ENCODE data around the gene COL6A3.

DNA sequence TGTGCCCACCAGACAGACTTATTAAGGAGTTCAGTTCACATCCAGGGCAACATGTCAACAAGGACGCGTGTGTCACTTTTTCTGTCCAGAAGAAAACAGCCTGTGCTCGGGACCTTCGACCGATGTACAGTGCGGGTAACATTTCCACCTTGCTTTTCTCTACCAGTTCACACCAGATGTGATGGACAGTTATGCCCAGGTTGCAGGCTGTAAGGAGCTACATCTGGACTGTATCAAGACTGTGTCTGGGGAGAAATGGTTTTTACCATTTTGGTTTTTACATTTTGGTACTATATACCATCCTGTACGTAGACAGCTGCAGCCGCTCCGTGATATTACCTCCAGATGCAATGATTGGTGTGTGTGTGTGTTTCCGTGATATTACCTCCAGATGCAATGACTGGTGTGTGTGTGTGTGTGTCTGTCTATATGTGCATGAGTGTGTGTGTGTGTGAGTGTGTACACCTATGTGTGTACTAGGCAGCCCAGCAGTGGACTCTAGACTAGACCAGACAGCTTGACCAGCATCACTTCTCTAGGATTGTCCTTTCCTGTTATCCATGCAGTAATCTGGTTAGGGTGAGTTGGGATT is 118.0 kb downstream of the COL6A3 start:
- TF ChIP-seq, protein P1, sequence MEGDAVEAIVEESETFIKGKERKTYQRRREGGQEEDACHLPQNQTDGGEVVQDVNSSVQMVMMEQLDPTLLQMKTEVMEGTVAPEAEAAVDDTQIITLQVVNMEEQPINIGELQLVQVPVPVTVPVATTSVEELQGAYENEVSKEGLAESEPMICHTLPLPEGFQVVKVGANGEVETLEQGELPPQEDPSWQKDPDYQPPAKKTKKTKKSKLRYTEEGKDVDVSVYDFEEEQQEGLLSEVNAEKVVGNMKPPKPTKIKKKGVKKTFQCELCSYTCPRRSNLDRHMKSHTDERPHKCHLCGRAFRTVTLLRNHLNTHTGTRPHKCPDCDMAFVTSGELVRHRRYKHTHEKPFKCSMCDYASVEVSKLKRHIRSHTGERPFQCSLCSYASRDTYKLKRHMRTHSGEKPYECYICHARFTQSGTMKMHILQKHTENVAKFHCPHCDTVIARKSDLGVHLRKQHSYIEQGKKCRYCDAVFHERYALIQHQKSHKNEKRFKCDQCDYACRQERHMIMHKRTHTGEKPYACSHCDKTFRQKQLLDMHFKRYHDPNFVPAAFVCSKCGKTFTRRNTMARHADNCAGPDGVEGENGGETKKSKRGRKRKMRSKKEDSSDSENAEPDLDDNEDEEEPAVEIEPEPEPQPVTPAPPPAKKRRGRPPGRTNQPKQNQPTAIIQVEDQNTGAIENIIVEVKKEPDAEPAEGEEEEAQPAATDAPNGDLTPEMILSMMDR (IDR thresholded peaks at IDR 0.05) = no peak
- TF ChIP-seq POLR2A (IDR thresholded peaks at IDR 0.05) = no peak
- no peak for TF ChIP-seq POLR2AphosphoS5 (IDR thresholded peaks at IDR 0.05)

All from prostate gland (tissue), 2 donors.